Measurements from ENCODE around the gene PATZ1.
"Not testable (repeated sequence)": the region's sequence is repeated elsewhere in the genome, so short reads cannot be mapped to it uniquely, and the experiment has no call there.

The PATZ1 gene

GRCh38 chr22:31342389-31343140, 3.6 kb downstream of the PATZ1 start:
- DNase-seq: no peak

GRCh38 chr22:31341386-31342088, 4.6 kb downstream of the PATZ1 start:
- no peak for DNase-seq

- DNase-seq: no peak
These were observed 5.3 kb downstream of the PATZ1 start for GRCh38 chr22:31340765-31341247.

GRCh38 chr22:31340360-31340759, 5.8 kb downstream of the PATZ1 start:
- DNase-seq: no peak

GRCh38 chr22:31339148-31339832, 6.9 kb downstream of the PATZ1 start:
- DNase-seq: no peak

- no peak for DNase-seq
These were observed 9.0 kb downstream of the PATZ1 start for GRCh38 chr22:31337178-31337577.

GRCh38 chr22:31334329-31334728, 11.8 kb downstream of the PATZ1 start:
- DNase-seq: no peak

- no peak for DNase-seq
These were observed 12.5 kb downstream of the PATZ1 start for GRCh38 chr22:31333641-31334040.

GRCh38 chr22:31332886-31333285, 13.3 kb downstream of the PATZ1 start:
- no peak for DNase-seq

- no peak for DNase-seq
These were observed 14.1 kb downstream of the PATZ1 start for GRCh38 chr22:31332010-31332409.

GRCh38 chr22:31329453-31330215, 16.5 kb downstream of the PATZ1 start:
- no peak for DNase-seq

GRCh38 chr22:31329029-31329428, 17.1 kb downstream of the PATZ1 start:
- DNase-seq: no peak

- DNase-seq: no peak
These were observed 17.6 kb downstream of the PATZ1 start for GRCh38 chr22:31328544-31328960.

GRCh38 chr22:31327806-31328543, 18.2 kb downstream of the PATZ1 start:
- DNase-seq: no peak

GRCh38 chr22:31326877-31327276, 19.3 kb downstream of the PATZ1 start:
- DNase-seq: no peak

- DNase-seq: no peak
These were observed 22.3 kb downstream of the PATZ1 start for GRCh38 chr22:31323578-31324550.

- no peak for DNase-seq
These were observed 24.7 kb downstream of the PATZ1 start for GRCh38 chr22:31321421-31321820.

GRCh38 chr22:31314220-31314619, 31.9 kb downstream of the PATZ1 start:
- DNase-seq: not testable (repeated sequence)

- DNase-seq: peak; percentile 57 to 69
These were observed 32.6 kb downstream of the PATZ1 start for GRCh38 chr22:31313366-31314147.

GRCh38 chr22:31308181-31308580, 38.0 kb downstream of the PATZ1 start:
- DNase-seq: no peak

All from CD4-positive, alpha-beta T cell treated with Interleukin-4 for 1 hour (primary cell).